OCI-LY1 (cell line): ENCODE data around the gene HIRIP3.

Experiments
- CTCF ChIP-seq: fragments of 200-600 bp; sonication (generic), shearing (Covaris generic); IDR thresholded peaks from 2 replicates; pipeline ENCODE4 v1.5.1; 2017; ENCODE audit warnings: mild to moderate bottlenecking, antibody characterized with exemption, low read length, moderate library complexity, mixed read lengths
- EZH2 ChIP-seq: fragments of 200-600 bp; sonication (generic), shearing (Covaris generic); IDR thresholded peaks from 2 replicates; pipeline ENCODE4 v1.8.0; 2017; ENCODE audit warnings: borderline replicate concordance, mixed run types, mild to moderate bottlenecking, antibody characterized with exemption, low read length, moderate library complexity, mixed read lengths

GRCh38 chr16:30007378-30007895 lies 12.0 kb upstream of the HIRIP3 start:
- TF ChIP-seq CTCF (no peak), EZH2 (no peak)
